C4-2B (cell line): Measurements from ENCODE around the gene ERC2.

Experiments used
- CTCF ChIP-seq: fragments of 450-650 bp; conservative IDR thresholded peaks from 2 replicates; pipeline ENCODE4 v1.5.1; 2017; ENCODE audit warnings: mild to moderate bottlenecking
- ZFX ChIP-seq: fragments of 450-650 bp; IDR thresholded peaks from 2 replicates; pipeline ENCODE4 v1.6.1; 2017

DNA sequence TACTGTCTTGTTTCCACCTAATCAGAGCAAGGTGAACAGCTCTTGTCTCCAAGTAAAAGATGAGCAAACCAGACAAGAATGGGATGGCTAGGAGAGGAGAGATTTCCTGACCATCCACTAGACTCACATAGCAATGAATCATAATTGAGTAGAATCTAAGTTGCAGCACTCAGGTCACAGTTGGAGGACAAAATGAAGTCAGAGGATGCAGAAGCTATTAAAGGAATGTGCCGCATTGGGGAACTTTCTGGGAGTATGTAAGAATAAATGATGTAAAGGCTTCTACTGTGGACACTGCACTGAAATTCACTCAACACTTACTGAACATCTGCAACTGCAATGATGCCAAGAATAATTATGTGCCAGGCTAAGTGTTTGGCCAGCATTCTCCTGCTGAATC, 763.7 kb downstream of the ERC2 start:
- no peak for TF ChIP-seq CTCF
- TF ChIP-seq ZFX = no peak
